AG09319 (cell line): ENCODE measurements around the gene PAK4.

Experiments used
- DNase-seq: peaks from one replicate; pipeline ENCODE4 v3.0.0-alpha.2; 2010; ENCODE audit warnings: low read depth; ENCODE audit errors: extremely low read depth
- CTCF ChIP-seq: IDR thresholded peaks from 2 replicates; pipeline ENCODE4 v1.5.1; 2011; ENCODE audit warnings: low read depth, mild to moderate bottlenecking, inconsistent platforms, low read length, moderate library complexity

The PAK4 gene

GRCh38 chr19:39097299-39097698 lies 28.3 kb upstream of the PAK4 start:
- TF ChIP-seq CTCF: no peak

GRCh38 chr19:39097721-39098120 lies 27.9 kb upstream of the PAK4 start:
- no peak for TF ChIP-seq CTCF
- no peak for DNase-seq

More at GRCh38 chr19:39097299-39097698, 28.3 kb upstream of the PAK4 start:
- DNase-seq: no peak

GRCh38 chr19:39098365-39099269 lies 27.0 kb upstream of the PAK4 start:
- no peak for TF ChIP-seq CTCF
- DNase-seq: no peak

- no peak for DNase-seq
- TF ChIP-seq CTCF: no peak
These were observed 26.2 kb upstream of the PAK4 start for GRCh38 chr19:39099341-39099740.

GRCh38 chr19:39100500-39101166 lies 25.0 kb upstream of the PAK4 start:
- TF ChIP-seq CTCF: no peak
- DNase-seq: no peak

GRCh38 chr19:39103151-39103550 lies 22.4 kb upstream of the PAK4 start:
- no peak for DNase-seq
- no peak for TF ChIP-seq CTCF

GRCh38 chr19:39104186-39104596 lies 21.4 kb upstream of the PAK4 start:
- no peak for TF ChIP-seq CTCF

More at GRCh38 chr19:39104186-39104596, 21.4 kb upstream of the PAK4 start:
- no peak for DNase-seq
